NB4 (cell line): ENCODE results near the gene GRAMD4.

Experiments used
- CTCF ChIP-seq: IDR thresholded peaks from one replicate; pipeline ENCODE4 v1.5.1; 2012; ENCODE audit warnings: low read depth, low read length
- MAX ChIP-seq: IDR thresholded peaks from 2 replicates; pipeline ENCODE4 v1.6.1; 2011; ENCODE audit warnings: low read depth, low read length
- MYC ChIP-seq: IDR thresholded peaks from 2 replicates; pipeline ENCODE4 v1.6.1; 2011; ENCODE audit warnings: low read depth, low read length

DNA sequence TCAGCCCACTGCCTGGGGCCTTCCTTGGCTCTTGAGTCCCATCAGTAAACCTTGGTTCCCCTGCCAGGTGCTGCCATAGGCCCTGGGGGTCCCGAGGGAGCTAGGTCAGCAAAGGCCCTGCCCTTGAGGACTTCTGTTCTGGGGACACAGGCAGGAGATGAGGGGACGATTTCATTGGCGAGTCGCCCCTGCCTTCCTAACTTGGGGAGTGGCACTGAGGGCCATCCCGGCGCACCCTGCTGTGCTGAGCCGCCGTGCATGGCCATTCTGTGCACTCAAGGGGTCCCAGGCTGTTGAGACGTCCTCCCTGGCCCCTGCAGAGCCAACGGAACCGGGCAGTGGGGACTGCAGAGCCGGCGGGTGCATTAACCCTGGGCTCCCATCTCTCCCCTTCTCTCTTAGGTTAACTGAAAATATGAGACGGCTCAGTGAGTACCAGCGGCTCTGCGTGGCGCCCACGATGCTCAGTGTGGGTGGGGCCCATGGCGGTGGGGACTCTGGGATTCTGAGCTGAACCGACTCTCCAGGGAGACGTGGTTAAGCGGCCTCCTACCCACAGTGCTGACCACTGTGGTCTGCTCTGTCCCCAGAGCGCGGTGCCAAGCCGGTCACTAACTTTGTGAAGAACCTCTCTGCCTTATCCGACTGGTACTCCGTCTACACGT lies 43.4 kb downstream of the GRAMD4 start:
- TF ChIP-seq CTCF (no peak), MAX (no peak), MYC (no peak)
